ENCODE results near the gene MICAL3. TPM values are rescaled to one million over a fixed set of nuclear protein-coding genes. Genes with fewer than 3 reads are reported as not detected.
"Not testable (repeated sequence)": the region's sequence is repeated elsewhere in the genome, so short reads cannot be mapped to it uniquely, and the experiment has no call there.

Gene MICAL3
- total and polyA plus RNA-seq, 9 of the 15 experiments (the other 6 are each of a cell fraction or from before 2014, with no cell fraction given): 0.53 to 32.1 (median 12.3) TPM

GRCh38 chr22:18051113-18051512 lies 26.8 kb upstream of the MICAL3 start:
- BruUV-seq (replicated peaks); H3K79me2 ChIP-seq (ENCODE audit: control insufficient read depth, insufficient read depth, low read length); H3K9ac ChIP-seq (ENCODE audit: insufficient read depth in 1 of 2, low read depth in 2 of 2, low read length in 2 of 2); H2AFZ ChIP-seq (ENCODE audit: low read depth, low read length); H3K27ac ChIP-seq (ENCODE audit: extremely low read depth, low read depth, low read length); FAIRE-seq; POLR2A ChIA-PET; DNase-seq (ENCODE audit: extremely low read depth in 1 of 4, low spot score in 3 of 4); H3K27me3 ChIP-seq (ENCODE audit: control insufficient read depth in 2 of 2, insufficient read depth in 2 of 2, low read length in 2 of 2); intact Hi-C loops (cut with micrococcal nuclease); H4K20me1 ChIP-seq (replicated peaks; ENCODE audit: control insufficient read depth, insufficient read depth, low read length); H3K4me3 ChIP-seq; in situ Hi-C loops (cut with MboI); H3K36me3 ChIP-seq (ENCODE audit: control insufficient read depth, insufficient read depth, low read length); H3K9me1 ChIP-seq (ENCODE audit: control insufficient read depth, insufficient read depth, low read length); CTCF ChIA-PET (ENCODE audit: low intra/inter-chr PET ratio); H3K9me3 ChIP-seq (replicated peaks; ENCODE audit: control insufficient read depth, insufficient read depth, low read depth, low read length); ATAC-seq; H3K4me2 ChIP-seq (ENCODE audit: insufficient read depth, low read length): not testable (repeated sequence)
- 29% methylated on average over 10 of the region's 12 CpGs for WGBS (ENCODE audit: insufficient coverage, low coverage, missing lambda C conversion rate)
- H3K4me1 ChIP-seq (replicated peaks in 1 of 2; ENCODE audit: control insufficient read depth in 2 of 2, insufficient read depth in 2 of 2, low read length in 2 of 2): peaks cover 7 to 12% of the 10 kb centered on the region in 2 experiments; a peak in 4 of 5 replicates

GRCh38 chr22:18050065-18050464 lies 25.7 kb upstream of the MICAL3 start:
- Histone ChIP-seq H4K20me1 (replicated peaks; ENCODE audit: control insufficient read depth, insufficient read depth, low read length) (no peaks in the 10 kb centered on the region), H3K36me3 (ENCODE audit: control insufficient read depth, insufficient read depth, low read length) (no peaks in the 10 kb centered on the region), H3K4me2 (ENCODE audit: insufficient read depth, low read length) (no peak overlapping the region), H3K9me1 (ENCODE audit: control insufficient read depth, insufficient read depth, low read length) (no peaks in the 10 kb centered on the region), H3K4me1 (replicated peaks in 1 of 2; ENCODE audit: control insufficient read depth in 2 of 2, insufficient read depth in 2 of 2, low read length in 2 of 2) (peaks cover 0 to 6% of the 10 kb centered on the region in 2 experiments; a peak in 3 of 5 replicates), H3K9ac (ENCODE audit: insufficient read depth in 1 of 2, low read depth in 2 of 2, low read length in 2 of 2) (no peak overlapping the region), H3K27ac (ENCODE audit: extremely low read depth, low read depth, low read length) (no peak overlapping the region), H3K27me3 (ENCODE audit: control insufficient read depth in 2 of 2, insufficient read depth in 2 of 2, low read length in 2 of 2) (peaks cover 8 to 15% of the 10 kb centered on the region in 2 experiments; a peak in 4 of 5 replicates), H3K79me2 (ENCODE audit: control insufficient read depth, insufficient read depth, low read length) (no peaks in the 10 kb centered on the region), H3K4me3 (no peak overlapping the region), H2AFZ (ENCODE audit: low read depth, low read length) (no peak overlapping the region), H3K9me3 (replicated peaks; ENCODE audit: control insufficient read depth, insufficient read depth, low read depth, low read length) (no peaks in the 10 kb centered on the region)
- ChIA-PET CTCF (ENCODE audit: low intra/inter-chr PET ratio) (no interaction called here), POLR2A (no interaction called here)
- ATAC-seq (no peak), DNase-seq (ENCODE audit: extremely low read depth in 1 of 4, low spot score in 3 of 4) (no peak), FAIRE-seq (no peak)
- TF ChIP-seq SAFB (IDR thresholded peaks at IDR 0.05; ENCODE audit: borderline replicate concordance, low read depth, low read length) (no peak), NCOA2 (IDR thresholded peaks at IDR 0.05; ENCODE audit: partially characterized antibody in 2 of 2) (no peak), SREBF1 (IDR thresholded peaks at IDR 0.05; ENCODE audit: borderline replicate concordance, low read depth, low read length) (no peak)
- WGBS (ENCODE audit: insufficient coverage, low coverage, missing lambda C conversion rate): 12% methylated on average over 5 of the region's 5 CpGs
- intact Hi-C loops (cut with micrococcal nuclease) (no loop called here), in situ Hi-C loops (cut with MboI) (no loop called here)
- BruUV-seq (replicated peaks): no TSS peak

All from K562 (cell line).